DOHH2 (cell line): ENCODE results near the gene PTPRN2.

Source experiments
- EZH2phosphoT487 ChIP-seq: fragments of 200-600 bp; sonication (generic); IDR thresholded peaks from 2 replicates; pipeline ENCODE4 v1.6.1; 2017; ENCODE audit warnings: borderline replicate concordance, mild to moderate bottlenecking, antibody characterized with exemption, low read length, moderate library complexity, mixed read lengths
- TF ChIP-seq, protein P1 (sequence below): fragments of 200-600 bp; sonication (generic); IDR thresholded peaks from one replicate; pipeline ENCODE4 v1.5.1; 2014; ENCODE audit warnings: antibody characterized with exemption, mild to moderate bottlenecking, low read depth, low read length; ENCODE audit not compliant: poor library complexity, severe bottlenecking

DNA sequence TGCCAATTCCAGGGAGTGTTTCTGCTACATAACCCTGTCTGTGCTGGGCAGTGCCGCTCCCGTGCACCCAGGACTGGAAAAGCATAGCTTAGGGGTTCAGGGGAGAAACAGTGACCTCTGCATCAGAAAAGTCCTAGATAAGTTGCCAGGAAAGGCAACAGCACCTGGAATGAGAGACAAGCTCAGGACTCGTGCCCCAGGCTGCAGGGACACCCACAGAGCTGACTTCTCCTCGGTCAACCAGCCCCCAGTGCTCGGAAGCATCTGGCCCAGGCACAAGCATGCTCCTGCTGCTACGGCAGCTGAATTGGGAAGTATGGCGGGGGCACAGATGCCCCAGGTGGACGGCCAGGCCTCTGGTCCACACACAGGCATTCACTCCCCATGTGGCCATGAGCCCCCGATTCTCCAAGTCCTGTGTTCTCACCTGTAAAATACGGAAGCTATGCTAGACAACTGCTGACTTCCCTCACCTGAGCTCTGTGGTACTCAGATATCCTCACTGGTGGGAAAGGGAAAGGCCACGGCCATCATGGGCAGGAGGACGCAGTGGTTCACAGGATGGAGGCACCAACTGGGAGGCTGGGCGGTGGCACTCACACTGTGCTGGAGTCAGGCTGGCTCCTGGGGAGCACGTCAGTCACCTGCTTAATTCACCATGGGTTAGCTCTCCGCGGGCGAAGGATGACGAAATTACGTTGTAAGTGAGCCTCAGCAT is 220.5 kb downstream of the PTPRN2 start:
- TF ChIP-seq, protein P1, sequence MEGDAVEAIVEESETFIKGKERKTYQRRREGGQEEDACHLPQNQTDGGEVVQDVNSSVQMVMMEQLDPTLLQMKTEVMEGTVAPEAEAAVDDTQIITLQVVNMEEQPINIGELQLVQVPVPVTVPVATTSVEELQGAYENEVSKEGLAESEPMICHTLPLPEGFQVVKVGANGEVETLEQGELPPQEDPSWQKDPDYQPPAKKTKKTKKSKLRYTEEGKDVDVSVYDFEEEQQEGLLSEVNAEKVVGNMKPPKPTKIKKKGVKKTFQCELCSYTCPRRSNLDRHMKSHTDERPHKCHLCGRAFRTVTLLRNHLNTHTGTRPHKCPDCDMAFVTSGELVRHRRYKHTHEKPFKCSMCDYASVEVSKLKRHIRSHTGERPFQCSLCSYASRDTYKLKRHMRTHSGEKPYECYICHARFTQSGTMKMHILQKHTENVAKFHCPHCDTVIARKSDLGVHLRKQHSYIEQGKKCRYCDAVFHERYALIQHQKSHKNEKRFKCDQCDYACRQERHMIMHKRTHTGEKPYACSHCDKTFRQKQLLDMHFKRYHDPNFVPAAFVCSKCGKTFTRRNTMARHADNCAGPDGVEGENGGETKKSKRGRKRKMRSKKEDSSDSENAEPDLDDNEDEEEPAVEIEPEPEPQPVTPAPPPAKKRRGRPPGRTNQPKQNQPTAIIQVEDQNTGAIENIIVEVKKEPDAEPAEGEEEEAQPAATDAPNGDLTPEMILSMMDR, result no peak
- TF ChIP-seq EZH2phosphoT487, result no peak
